ENCODE measurements around the gene CHCHD10. TPM values are rescaled to one million over a fixed set of nuclear protein-coding genes. Genes with fewer than 3 reads are reported as not detected.

The CHCHD10 gene
- total and polyA plus RNA-seq, 4 experiments from 2014 or later, result 16.3 to 45.9 (median 38.9) TPM

GRCh38 chr22:23763579-23763945, 4.2 kb downstream of the CHCHD10 start:
- peak in 4 of 5 donors; percentile 14 to 52 (median 29) for DNase-seq
- Histone ChIP-seq H3K36me3 (ENCODE audit: insufficient read depth, low read length) (peaks cover 7% of the 10 kb centered on the region), H3K4me3 (ENCODE audit: low read length in 2 of 2) (peak overlapping the region in 1 of 2 donors; percentile 37), H3K27me3 (ENCODE audit: insufficient read depth, low read length) (no peaks in the 10 kb centered on the region), H3K9me3 (ENCODE audit: control insufficient read depth in 1 of 2, low read length in 2 of 2) (no peaks in the 10 kb centered on the region), H3K27ac (ENCODE audit: low read depth, low read length) (no peak overlapping the region), H3K4me1 (ENCODE audit: insufficient read depth, low read length) (peaks cover 38% of the 10 kb centered on the region)
- H3K36me3 Mint-ChIP-seq, result no peaks in the 10 kb centered on the region
- H3K9me3 Mint-ChIP-seq, result no peaks in the 10 kb centered on the region
- ChIA-PET POLR2A (ENCODE audit: partially characterized antibody) (interaction anchor here (1.4 to 2.4 kb wide), 2 partner anchors 9 to 12 kb away, joined by 4 to 8 read pairs; partner anchors contain the start of genes MMP11 and ZNF70), CTCF (ENCODE audit: partially characterized antibody) (no interaction called here)
- peak overlapping the region; percentile 61 to 82 (median 69) for H3K4me3 Mint-ChIP-seq
- intact Hi-C loops (cut with micrococcal nuclease), result no loop called here
- no peaks in the 10 kb centered on the region for H3K27me3 Mint-ChIP-seq
- H3K27ac Mint-ChIP-seq, result peak overlapping the region in 6 of 7 donors; percentile 17 to 82 (median 34)
- peaks cover 9 to 38% (median 22%) of the 10 kb centered on the region in 4 donors for H3K4me1 Mint-ChIP-seq

GRCh38 chr22:23762842-23763578, 4.8 kb downstream of the CHCHD10 start, which contains the start of gene C22orf15:
Gene C22orf15 (plus strand): TSS chr22:23762990. CDS start chr22:23763307, 317 bp downstream.
- H3K9me3 ChIP-seq (ENCODE audit: control insufficient read depth in 1 of 2, low read length in 2 of 2), result no peaks in the 10 kb centered on the region
- Mint-ChIP-seq H3K36me3 (no peaks in the 10 kb centered on the region), H3K4me3 (peak within 1 kb of the TSS; percentile 61 to 82 (median 69)), H3K27ac (peak within 1 kb of the TSS; percentile 2 to 82 (median 57)), H3K9me3 (no peaks in the 10 kb centered on the region), H3K4me1 (peaks cover 9 to 38% (median 22%) of the 10 kb centered on the region in 4 donors), H3K27me3 (no peaks in the 10 kb centered on the region)
- intact Hi-C loops (cut with micrococcal nuclease), result no loop called here
- H3K27ac ChIP-seq (ENCODE audit: low read depth, low read length), result no peak within 1 kb of the TSS
- CTCF ChIA-PET (ENCODE audit: partially characterized antibody), result interaction anchor here (0.7 kb wide), 1 partner anchor 18 kb away, joined by 3 read pairs; no protein-coding TSS in a partner anchor
- peak in 1 of 5 donors; percentile 31 for DNase-seq
- H3K36me3 ChIP-seq (ENCODE audit: insufficient read depth, low read length), result peaks cover 7% of the 10 kb centered on the region
- H3K27me3 ChIP-seq (ENCODE audit: insufficient read depth, low read length), result no peaks in the 10 kb centered on the region
- peaks cover 32% of the 10 kb centered on the region for H3K4me1 ChIP-seq (ENCODE audit: insufficient read depth, low read length)
- peak within 1 kb of the TSS in 1 of 2 donors; percentile 37 for H3K4me3 ChIP-seq (ENCODE audit: low read length in 2 of 2)
- POLR2A ChIA-PET (ENCODE audit: partially characterized antibody), result interaction anchor here (1.4 to 2.4 kb wide), 2 partner anchors 9 to 11 kb away, joined by 4 to 8 read pairs; partner anchors contain the start of genes MMP11 and ZNF70

GRCh38 chr22:23760056-23760455, 7.7 kb downstream of the CHCHD10 start:
- intact Hi-C loops (cut with micrococcal nuclease), result no loop called here
- Mint-ChIP-seq H3K27ac (peak overlapping the region in 1 of 7 donors; percentile 11), H3K36me3 (no peaks in the 10 kb centered on the region), H3K9me3 (no peaks in the 10 kb centered on the region), H3K4me1 (peaks cover 9 to 21% (median 14%) of the 10 kb centered on the region in 4 donors), H3K4me3 (no peak overlapping the region), H3K27me3 (no peaks in the 10 kb centered on the region)
- DNase-seq, result no peak
- ChIA-PET CTCF (ENCODE audit: partially characterized antibody) (interaction anchor here (0.6 kb wide), 1 partner anchor 107 kb away, joined by 3 read pairs; no protein-coding TSS in a partner anchor), POLR2A (ENCODE audit: partially characterized antibody) (no interaction called here)
- Histone ChIP-seq H3K27ac (ENCODE audit: low read depth, low read length) (no peak overlapping the region), H3K9me3 (ENCODE audit: control insufficient read depth in 1 of 2, low read length in 2 of 2) (no peaks in the 10 kb centered on the region), H3K4me1 (ENCODE audit: insufficient read depth, low read length) (peaks cover 22% of the 10 kb centered on the region), H3K4me3 (ENCODE audit: low read length in 2 of 2) (no peak overlapping the region), H3K36me3 (ENCODE audit: insufficient read depth, low read length) (peaks cover 3% of the 10 kb centered on the region), H3K27me3 (ENCODE audit: insufficient read depth, low read length) (no peaks in the 10 kb centered on the region)

GRCh38 chr22:23759566-23759965, 8.2 kb downstream of the CHCHD10 start:
- Mint-ChIP-seq H3K27ac (no peak overlapping the region), H3K9me3 (no peaks in the 10 kb centered on the region), H3K36me3 (no peaks in the 10 kb centered on the region), H3K4me1 (peaks cover 8 to 16% (median 12%) of the 10 kb centered on the region in 4 donors), H3K4me3 (no peak overlapping the region), H3K27me3 (no peaks in the 10 kb centered on the region)
- intact Hi-C loops (cut with micrococcal nuclease), result no loop called here
- DNase-seq, result no peak
- ChIA-PET POLR2A (ENCODE audit: partially characterized antibody) (no interaction called here), CTCF (ENCODE audit: partially characterized antibody) (interaction anchor here (0.6 kb wide), 1 partner anchor 107 kb away, joined by 3 read pairs; no protein-coding TSS in a partner anchor)
- H3K36me3 ChIP-seq (ENCODE audit: insufficient read depth, low read length), result no peaks in the 10 kb centered on the region
- no peaks in the 10 kb centered on the region for H3K9me3 ChIP-seq (ENCODE audit: control insufficient read depth in 1 of 2, low read length in 2 of 2)
- H3K27ac ChIP-seq (ENCODE audit: low read depth, low read length), result no peak overlapping the region
- no peaks in the 10 kb centered on the region for H3K27me3 ChIP-seq (ENCODE audit: insufficient read depth, low read length)
- no peak overlapping the region for H3K4me3 ChIP-seq (ENCODE audit: low read length in 2 of 2)
- peaks cover 22% of the 10 kb centered on the region for H3K4me1 ChIP-seq (ENCODE audit: insufficient read depth, low read length)

- Mint-ChIP-seq H3K4me3 (no peak overlapping the region), H3K27ac (no peak overlapping the region), H3K4me1 (peaks cover 0 to 5% (median 2%) of the 10 kb centered on the region in 4 donors), H3K9me3 (no peaks in the 10 kb centered on the region), H3K36me3 (no peaks in the 10 kb centered on the region), H3K27me3 (no peaks in the 10 kb centered on the region)
- Histone ChIP-seq H3K4me1 (ENCODE audit: insufficient read depth, low read length) (no peaks in the 10 kb centered on the region), H3K9me3 (ENCODE audit: control insufficient read depth in 1 of 2, low read length in 2 of 2) (no peaks in the 10 kb centered on the region), H3K27ac (ENCODE audit: low read depth, low read length) (no peak overlapping the region), H3K4me3 (ENCODE audit: low read length in 2 of 2) (no peak overlapping the region), H3K36me3 (ENCODE audit: insufficient read depth, low read length) (no peaks in the 10 kb centered on the region), H3K27me3 (ENCODE audit: insufficient read depth, low read length) (no peaks in the 10 kb centered on the region)
- no peak for DNase-seq
- ChIA-PET CTCF (ENCODE audit: partially characterized antibody) (interaction anchor here (0.6 to 1.6 kb wide), 2 partner anchors 20 to 39 kb away, joined by 3 read pairs; no protein-coding TSS in a partner anchor), POLR2A (ENCODE audit: partially characterized antibody) (no interaction called here)
- intact Hi-C loops (cut with micrococcal nuclease), result no loop called here
Measured at GRCh38 chr22:23756891-23757290, 10.9 kb downstream of the CHCHD10 start.

GRCh38 chr22:23755711-23756110, 12.1 kb downstream of the CHCHD10 start:
- intact Hi-C loops (cut with micrococcal nuclease), result no loop called here
- peaks cover 5% of the 10 kb centered on the region for H3K4me1 ChIP-seq (ENCODE audit: insufficient read depth, low read length)
- POLR2A ChIA-PET (ENCODE audit: partially characterized antibody), result interaction anchor here (0.8 kb wide), 1 partner anchor 59 kb away, joined by 3 read pairs; no protein-coding TSS in a partner anchor
- no peak overlapping the region for H3K27ac Mint-ChIP-seq
- H3K27ac ChIP-seq (ENCODE audit: low read depth, low read length), result no peak overlapping the region
- no peaks in the 10 kb centered on the region for H3K36me3 Mint-ChIP-seq
- H3K9me3 ChIP-seq (ENCODE audit: control insufficient read depth in 1 of 2, low read length in 2 of 2), result no peaks in the 10 kb centered on the region
- H3K27me3 ChIP-seq (ENCODE audit: insufficient read depth, low read length), result no peaks in the 10 kb centered on the region
- H3K4me1 Mint-ChIP-seq, result peaks cover 0 to 9% (median 3%) of the 10 kb centered on the region in 4 donors
- H3K9me3 Mint-ChIP-seq, result no peaks in the 10 kb centered on the region
- no peaks in the 10 kb centered on the region for H3K36me3 ChIP-seq (ENCODE audit: insufficient read depth, low read length)
- DNase-seq, result no peak
- H3K4me3 Mint-ChIP-seq, result no peak overlapping the region
- CTCF ChIA-PET (ENCODE audit: partially characterized antibody), result interaction anchor here (0.6 kb wide), 1 partner anchor 15 kb away, joined by 4 read pairs; no protein-coding TSS in a partner anchor
- H3K27me3 Mint-ChIP-seq, result no peaks in the 10 kb centered on the region
- no peak overlapping the region for H3K4me3 ChIP-seq (ENCODE audit: low read length in 2 of 2)

- no peak overlapping the region for H3K4me3 Mint-ChIP-seq
Measured at GRCh38 chr22:23754980-23755636, 12.7 kb downstream of the CHCHD10 start.

More at GRCh38 chr22:23754980-23755636, 12.7 kb downstream of the CHCHD10 start:
- Mint-ChIP-seq H3K27me3 (no peaks in the 10 kb centered on the region), H3K9me3 (no peaks in the 10 kb centered on the region), H3K36me3 (no peaks in the 10 kb centered on the region), H3K27ac (peak overlapping the region in 1 of 7 donors; percentile 27), H3K4me1 (peaks cover 3 to 15% (median 9%) of the 10 kb centered on the region in 4 donors)
- Histone ChIP-seq H3K27ac (ENCODE audit: low read depth, low read length) (no peak overlapping the region), H3K9me3 (ENCODE audit: control insufficient read depth in 1 of 2, low read length in 2 of 2) (no peaks in the 10 kb centered on the region), H3K4me1 (ENCODE audit: insufficient read depth, low read length) (peaks cover 11% of the 10 kb centered on the region), H3K36me3 (ENCODE audit: insufficient read depth, low read length) (no peaks in the 10 kb centered on the region), H3K4me3 (ENCODE audit: low read length in 2 of 2) (no peak overlapping the region), H3K27me3 (ENCODE audit: insufficient read depth, low read length) (no peaks in the 10 kb centered on the region)
- no peak for DNase-seq
- ChIA-PET CTCF (ENCODE audit: partially characterized antibody) (interaction anchor here (0.6 kb wide), 1 partner anchor 16 kb away, joined by 4 read pairs; no protein-coding TSS in a partner anchor), POLR2A (ENCODE audit: partially characterized antibody) (interaction anchor here (0.7 to 0.8 kb wide), 2 partner anchors 9 to 59 kb away, joined by 3 read pairs; no protein-coding TSS in a partner anchor)
- intact Hi-C loops (cut with micrococcal nuclease), result loop anchor here (5.0 kb wide), 1 partner anchor 38 kb away; no protein-coding TSS in a partner anchor

Measured in CD4-positive, alpha-beta memory T cell (primary cell).